K562 (cell line): Measurements from ENCODE around the gene ATAD2B. TPM values are rescaled to one million over a fixed set of nuclear protein-coding genes. Genes with fewer than 3 reads are reported as not detected.
A peak's percentile ranks its signal among the peaks of the same experiment; 100 is the strongest.

Experiments
- E2F1 ChIP-seq: sonication (generic); formaldehyde crosslinking; IDR thresholded peaks from 2 replicates; pipeline ENCODE4 v1.8.1; 2023; ENCODE audit warnings: mild to moderate bottlenecking, missing genetic modification reagents, moderate library complexity
- ILF3 ChIP-seq: fragments of 450-650 bp; IDR thresholded peaks from 2 replicates; pipeline ENCODE4 v1.6.1; 2018; ENCODE audit warnings: antibody characterized with exemption, mild to moderate bottlenecking, moderate library complexity, borderline replicate concordance
- KLF16 ChIP-seq: IDR thresholded peaks from 2 replicates; pipeline ENCODE4 v1.6.1; 2016; ENCODE audit warnings: antibody characterized with exemption
- MCM7 ChIP-seq, 2 experiments: fragments of 450-650 bp; IDR thresholded peaks; 2 replicates each; pipeline ENCODE4 v1.6.1; 2016 to 2018
- POLR2A ChIP-seq: fragments of 450-650 bp; conservative IDR thresholded peaks from 2 replicates; pipeline ENCODE4 v1.6.1; 2016
- PURB ChIP-seq: sonication (generic); formaldehyde crosslinking; IDR thresholded peaks from 2 replicates; pipeline ENCODE4 v1.9.0; 2021; ENCODE audit warnings: low read depth, mild to moderate bottlenecking, missing genetic modification reagents
- RBM34 ChIP-seq: fragments of 200-400 bp; formaldehyde crosslinking; IDR thresholded peaks from 2 replicates; pipeline ENCODE4 v1.6.1; 2018; ENCODE audit warnings: low read length, borderline replicate concordance; ENCODE audit not compliant: insufficient read depth
- RBM39 ChIP-seq: fragments of 200-400 bp; formaldehyde crosslinking; optimal IDR thresholded peaks from 2 replicates; pipeline ENCODE3; 2018; ENCODE audit warnings: low read depth, low read length
- RFX7 ChIP-seq: fragments of 250-450 bp; sonication (Bioruptor Pico); IDR thresholded peaks from 2 replicates; pipeline ENCODE4 v1.5.1; 2021; ENCODE audit warnings: mild to moderate bottlenecking
- STAT6 ChIP-seq: sonication (generic); formaldehyde crosslinking; IDR thresholded peaks from 2 replicates; pipeline ENCODE4 v1.8.1; 2023; ENCODE audit warnings: mild to moderate bottlenecking, missing genetic modification reagents
- ZNF174 ChIP-seq: fragments of 250-450 bp; sonication (Bioruptor Pico); IDR thresholded peaks from 2 replicates; pipeline ENCODE4 v1.4.0; 2020; ENCODE audit warnings: mild to moderate bottlenecking
- ZNF639 ChIP-seq, 2 experiments: fragments of 200-800 bp in 1 of 2; sonication (Bioruptor generic) in 1 of 2; sonication (generic) in 1 of 2; formaldehyde crosslinking in 1 of 2; IDR thresholded peaks in 1 of 2; conservative IDR thresholded peaks in 1 of 2; 2 replicates each; pipeline versions ENCODE4 v1.5.0 to v1.6.1; 2016 to 2020; ENCODE audit warnings: missing compliant biosample characterization in 1 of 2, missing genetic modification characterization in 1 of 2, missing genetic modification reagents in 1 of 2
- ZNF76 ChIP-seq: fragments of 250-450 bp; sonication (Bioruptor Pico); IDR thresholded peaks from 2 replicates; pipeline ENCODE4 v1.4.0; 2020; ENCODE audit warnings: mild to moderate bottlenecking, moderate library complexity, borderline replicate concordance
- polyA plus RNA-seq, 8 experiments: library from polyadenylated mRNA; depleted of rRNA in 4 of 8; stranded (reverse) in 5 of 8; unstranded in 3 of 8; fragments of >200 nt; fragmentation: Nextera tagmentation in 2 of 8; fragmentation: Illumina TruSeq in 1 of 8; extraction: Ambion mirVana in 2 of 8; extraction: Trizol in 1 of 8; gene quantifications; 2 replicates each; pipeline versions ENCODE4 v1.2.1 to v1.2.3, GENCODE V29; 2011 to 2014; ENCODE audit warnings: inconsistent platforms in 1 of 8, missing spikeins in 1 of 8
- total RNA-seq, 7 experiments: library from RNA; depleted of rRNA in 6 of 7; stranded (reverse); fragments of >200 nt in 6 of 7; fragmentation: Illumina TruSeq in 2 of 7; extraction: Trizol in 2 of 7; gene quantifications; 2 replicates each; pipeline versions ENCODE4 v1.2.1 to v1.2.3, GENCODE V29; 2011 to 2021; ENCODE audit warnings: low replicate concordance in 1 of 7
- TF ChIP-seq, protein P1 (sequence below), 3 experiments: fragments of 200-800 bp in 1 of 3; fragments of 250-450 bp in 1 of 3; fragments of 450-650 bp in 1 of 3; sonication (Bioruptor Pico) in 1 of 3; sonication (Bioruptor generic) in 1 of 3; formaldehyde crosslinking in 1 of 3; IDR thresholded peaks; 2 replicates each; pipeline versions ENCODE4 v1.6.1 to v1.8.0; 2016 to 2022; ENCODE audit warnings: mild to moderate bottlenecking in 2 of 3, missing genetic modification characterization in 2 of 3, missing compliant biosample characterization in 1 of 3, moderate library complexity in 1 of 3
- TF ChIP-seq, protein P2 (sequence below): fragments of 450-650 bp; formaldehyde crosslinking; IDR thresholded peaks from 2 replicates; pipeline ENCODE4 v1.4.0; 2020; ENCODE audit warnings: mild to moderate bottlenecking, moderate library complexity

The ATAD2B gene
- total and polyA plus RNA-seq, 9 of the 15 experiments (the other 6 are each of a cell fraction or from before 2014, with no cell fraction given) = 3.2 to 21.6 (median 11.4) TPM

DNA sequence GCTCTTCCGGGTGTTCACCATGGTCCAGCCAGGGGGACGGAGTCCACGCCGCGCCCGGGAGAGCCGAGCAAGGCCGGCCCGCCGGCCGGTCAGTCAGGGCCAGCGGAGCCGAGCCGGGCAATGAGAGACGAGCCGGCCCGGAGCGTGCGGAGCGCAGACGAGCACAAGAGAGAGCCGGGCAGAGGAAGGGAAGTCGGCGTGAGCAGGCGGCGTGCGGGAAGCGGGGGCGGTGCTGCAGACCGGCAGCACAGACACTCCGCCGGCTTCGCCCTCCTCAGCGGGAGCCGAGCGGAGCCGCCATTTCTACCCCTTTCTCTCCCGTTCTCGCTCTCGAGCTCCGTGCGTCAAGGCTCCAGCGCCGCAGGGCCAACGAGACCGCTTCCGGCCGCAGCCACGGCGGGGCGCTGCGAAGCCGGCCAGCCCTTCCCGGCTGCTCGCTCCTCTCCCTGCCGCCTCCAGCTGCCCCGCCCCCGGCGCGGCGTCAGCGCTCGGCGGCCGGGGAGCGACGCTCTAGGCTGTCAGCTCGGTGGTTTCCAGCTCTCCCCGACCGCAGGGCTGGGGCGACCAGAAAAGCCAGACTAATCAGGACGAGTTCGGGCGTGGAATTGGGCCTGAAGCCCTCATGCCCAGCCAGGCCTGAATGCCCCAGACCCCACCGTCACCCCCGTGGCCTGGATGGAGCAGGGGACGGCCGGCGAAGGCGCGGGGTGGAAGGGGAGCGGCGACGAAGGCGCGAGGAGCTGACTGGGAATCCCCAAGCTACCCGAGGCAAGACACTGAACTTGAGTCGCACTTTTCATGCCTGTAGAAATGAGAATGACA lies at the start of gene ATAD2B (continued):
- TF ChIP-seq RBM34 = no peak; the same call in 1 of the 2 replicates
- peak; percentile 43 for TF ChIP-seq E2F1 (CRISPR knock-in tag)
- TF ChIP-seq, protein P1, sequence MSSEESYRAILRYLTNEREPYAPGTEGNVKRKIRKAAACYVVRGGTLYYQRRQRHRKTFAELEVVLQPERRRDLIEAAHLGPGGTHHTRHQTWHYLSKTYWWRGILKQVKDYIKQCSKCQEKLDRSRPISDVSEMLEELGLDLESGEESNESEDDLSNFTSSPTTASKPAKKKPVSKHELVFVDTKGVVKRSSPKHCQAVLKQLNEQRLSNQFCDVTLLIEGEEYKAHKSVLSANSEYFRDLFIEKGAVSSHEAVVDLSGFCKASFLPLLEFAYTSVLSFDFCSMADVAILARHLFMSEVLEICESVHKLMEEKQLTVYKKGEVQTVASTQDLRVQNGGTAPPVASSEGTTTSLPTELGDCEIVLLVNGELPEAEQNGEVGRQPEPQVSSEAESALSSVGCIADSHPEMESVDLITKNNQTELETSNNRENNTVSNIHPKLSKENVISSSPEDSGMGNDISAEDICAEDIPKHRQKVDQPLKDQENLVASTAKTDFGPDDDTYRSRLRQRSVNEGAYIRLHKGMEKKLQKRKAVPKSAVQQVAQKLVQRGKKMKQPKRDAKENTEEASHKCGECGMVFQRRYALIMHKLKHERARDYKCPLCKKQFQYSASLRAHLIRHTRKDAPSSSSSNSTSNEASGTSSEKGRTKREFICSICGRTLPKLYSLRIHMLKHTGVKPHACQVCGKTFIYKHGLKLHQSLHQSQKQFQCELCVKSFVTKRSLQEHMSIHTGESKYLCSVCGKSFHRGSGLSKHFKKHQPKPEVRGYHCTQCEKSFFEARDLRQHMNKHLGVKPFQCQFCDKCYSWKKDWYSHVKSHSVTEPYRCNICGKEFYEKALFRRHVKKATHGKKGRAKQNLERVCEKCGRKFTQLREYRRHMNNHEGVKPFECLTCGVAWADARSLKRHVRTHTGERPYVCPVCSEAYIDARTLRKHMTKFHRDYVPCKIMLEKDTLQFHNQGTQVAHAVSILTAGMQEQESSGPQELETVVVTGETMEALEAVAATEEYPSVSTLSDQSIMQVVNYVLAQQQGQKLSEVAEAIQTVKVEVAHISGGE (CRISPR knock-in tag; IDR thresholded peaks at IDR 0.05) = peak in 1 of 3 experiments; percentile 67; a peak in 2 of 6 replicates
- no peak for TF ChIP-seq PURB (CRISPR knock-in tag)
- TF ChIP-seq, protein P2, sequence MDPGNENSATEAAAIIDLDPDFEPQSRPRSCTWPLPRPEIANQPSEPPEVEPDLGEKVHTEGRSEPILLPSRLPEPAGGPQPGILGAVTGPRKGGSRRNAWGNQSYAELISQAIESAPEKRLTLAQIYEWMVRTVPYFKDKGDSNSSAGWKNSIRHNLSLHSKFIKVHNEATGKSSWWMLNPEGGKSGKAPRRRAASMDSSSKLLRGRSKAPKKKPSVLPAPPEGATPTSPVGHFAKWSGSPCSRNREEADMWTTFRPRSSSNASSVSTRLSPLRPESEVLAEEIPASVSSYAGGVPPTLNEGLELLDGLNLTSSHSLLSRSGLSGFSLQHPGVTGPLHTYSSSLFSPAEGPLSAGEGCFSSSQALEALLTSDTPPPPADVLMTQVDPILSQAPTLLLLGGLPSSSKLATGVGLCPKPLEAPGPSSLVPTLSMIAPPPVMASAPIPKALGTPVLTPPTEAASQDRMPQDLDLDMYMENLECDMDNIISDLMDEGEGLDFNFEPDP (CRISPR knock-in tag) = no peak
- no peak for TF ChIP-seq ZNF76
- TF ChIP-seq RBM39 = no peak
- no peak for TF ChIP-seq STAT6 (CRISPR knock-in tag)
- no peak for TF ChIP-seq ZNF174 (CRISPR knock-in tag)
- peak; percentile 35; the same call in 1 of the 2 replicates for TF ChIP-seq ILF3
- TF ChIP-seq MCM7 (IDR thresholded peaks at IDR 0.05) = no peak
- no peak for TF ChIP-seq KLF16
- peak in 1 of 2 experiments; percentile 28; a peak in 2 of 4 replicates for TF ChIP-seq ZNF639 (CRISPR knock-in tag; conservative IDR thresholded peaks at IDR 0.05 in 1 of 2, IDR thresholded peaks at IDR 0.05 in 1 of 2)
- TF ChIP-seq RFX7 (CRISPR knock-in tag) = no peak
- TF ChIP-seq POLR2A = peak; percentile 91
